Hepatocyte (in vitro differentiated cells): ENCODE results near the gene DNAJB5. TPM values are rescaled to one million over a fixed set of nuclear protein-coding genes. Genes with fewer than 3 reads are reported as not detected.
A peak's percentile ranks its signal among the peaks of the same experiment; 100 is the strongest.

ENCODE experiments used
- DNase-seq: peaks from one replicate; pipeline ENCODE4 v3.0.0-alpha.2; 2016; ENCODE audit warnings: low spot score
- H2AFZ ChIP-seq: fragments of 200-600 bp; sonication (generic); 2 replicates; pipeline ENCODE4 v1.6.0; 2016; ENCODE audit warnings: antibody characterized with exemption, mild to moderate bottlenecking
- H3K27ac ChIP-seq: fragments of 200-600 bp; sonication (generic); 2 replicates; pipeline ENCODE4 v1.5.1; 2016; ENCODE audit warnings: mild to moderate bottlenecking
- H3K27me3 ChIP-seq: fragments of 200-600 bp; sonication (generic); 2 replicates; pipeline ENCODE4 v1.6.1; 2016
- H3K36me3 ChIP-seq: fragments of 200-600 bp; sonication (generic); replicated peaks from 2 replicates; pipeline ENCODE4 v1.5.1; 2016; ENCODE audit warnings: low read depth; ENCODE audit not compliant: insufficient read depth
- H3K4me1 ChIP-seq: fragments of 200-600 bp; sonication (generic); 2 replicates; pipeline ENCODE4 v1.5.1; 2016; ENCODE audit warnings: mild to moderate bottlenecking, moderate library complexity; ENCODE audit not compliant: insufficient read depth
- H3K4me2 ChIP-seq: fragments of 200-600 bp; sonication (generic); 2 replicates; pipeline ENCODE4 v1.6.0; 2016
- H3K4me3 ChIP-seq: fragments of 200-600 bp; sonication (generic); 2 replicates; pipeline ENCODE4 v1.5.1; 2016; ENCODE audit warnings: mild to moderate bottlenecking
- H3K79me2 ChIP-seq: fragments of 200-600 bp; sonication (generic); 2 replicates; pipeline ENCODE4 v1.6.0; 2017; ENCODE audit warnings: mild to moderate bottlenecking
- H3K9me2 ChIP-seq: fragments of 200-600 bp; sonication (generic); replicated peaks from 2 replicates; pipeline ENCODE4 v1.6.0; 2017; ENCODE audit warnings: mild to moderate bottlenecking; ENCODE audit not compliant: insufficient read depth
- H3K9me3 ChIP-seq: fragments of 200-600 bp; sonication (generic); 2 replicates; pipeline ENCODE4 v1.5.1; 2016; ENCODE audit warnings: low read depth, mild to moderate bottlenecking
- H4K20me1 ChIP-seq: fragments of 200-600 bp; sonication (generic); 2 replicates; pipeline ENCODE4 v1.6.0; 2016; ENCODE audit warnings: mild to moderate bottlenecking; ENCODE audit not compliant: insufficient read depth, poor library complexity, severe bottlenecking
- CTCF ChIP-seq: fragments of 200-600 bp; sonication (generic); IDR thresholded peaks from 2 replicates; pipeline ENCODE4 v1.5.1; 2016; ENCODE audit warnings: antibody characterized with exemption, mild to moderate bottlenecking; ENCODE audit not compliant: poor library complexity
- EZH2 ChIP-seq: fragments of 200-600 bp; sonication (generic); IDR thresholded peaks from 2 replicates; pipeline ENCODE4 v1.6.1; 2016; ENCODE audit warnings: antibody characterized with exemption, mild to moderate bottlenecking, borderline replicate concordance
- EZH2phosphoT487 ChIP-seq: fragments of 200-600 bp; sonication (generic); IDR thresholded peaks from one replicate; pipeline ENCODE4 v1.6.1; 2018; ENCODE audit warnings: antibody characterized with exemption, mild to moderate bottlenecking, low read depth, moderate library complexity; ENCODE audit not compliant: unreplicated experiment, severe bottlenecking
- whole genome bisulfite sequencing: methylation state at CpG from one replicate; pipeline ENCODE4 v1.1.6; 2016; ENCODE audit warnings: low lambda C conversion rate; ENCODE audit errors: missing lambda C conversion rate; 5-methylcytosine and 5-hydroxymethylcytosine counted together
- polyA plus RNA-seq: library from polyadenylated mRNA; unstranded; fragments of >200 nt; fragmentation: Nextera tagmentation; extraction: Ambion mirVana; gene quantifications from 2 replicates; pipeline ENCODE4 v1.2.1, GENCODE V29; 2016
- total RNA-seq: library from RNA; depleted of rRNA; stranded (reverse); fragments of >200 nt; gene quantifications from 2 replicates; pipeline ENCODE4 v1.2.3, GENCODE V29; 2014

Gene DNAJB5
- total and polyA plus RNA-seq, 2 experiments from 2014 or later, result 7.0 to 7.6 TPM

- Histone ChIP-seq H3K36me3 (no peaks in the 10 kb centered on the region), H3K9me2 (no peaks in the 10 kb centered on the region), H3K4me3 (no peak overlapping the region), H2AFZ (no peak overlapping the region), H3K4me2 (no peak overlapping the region), H3K27ac (no peak overlapping the region), H4K20me1 (no peaks in the 10 kb centered on the region), H3K27me3 (no peaks in the 10 kb centered on the region), H3K79me2 (no peaks in the 10 kb centered on the region), H3K4me1 (no peaks in the 10 kb centered on the region), H3K9me3 (no peaks in the 10 kb centered on the region)
- no peak for TF ChIP-seq EZH2phosphoT487
- TF ChIP-seq EZH2, result no peak
- no peak for TF ChIP-seq CTCF
- WGBS, result 93% methylated on average over 2 of the region's 2 CpGs
- no peak for DNase-seq
These were observed 43.6 kb downstream of the DNAJB5 start for GRCh38 chr9:35033101-35033500.

GRCh38 chr9:35035851-35036701, 46.5 kb downstream of the DNAJB5 start:
- no peaks in the 10 kb centered on the region for H4K20me1 ChIP-seq
- no peak overlapping the region for H3K4me3 ChIP-seq
- no peaks in the 10 kb centered on the region for H3K4me1 ChIP-seq
- no peaks in the 10 kb centered on the region for H3K79me2 ChIP-seq
- WGBS, result 87% methylated on average over 48 of the region's 48 CpGs
- H3K9me2 ChIP-seq, result no peaks in the 10 kb centered on the region
- H3K4me2 ChIP-seq, result no peak overlapping the region
- no peak for TF ChIP-seq EZH2phosphoT487
- TF ChIP-seq CTCF, result no peak
- no peaks in the 10 kb centered on the region for H3K9me3 ChIP-seq
- no peaks in the 10 kb centered on the region for H3K36me3 ChIP-seq
- H3K27ac ChIP-seq, result no peak overlapping the region
- no peak for DNase-seq
- H2AFZ ChIP-seq, result no peak overlapping the region
- no peaks in the 10 kb centered on the region for H3K27me3 ChIP-seq

GRCh38 chr9:35042081-35042604, 52.6 kb downstream of the DNAJB5 start:
- Histone ChIP-seq H3K4me3 (no peak overlapping the region), H3K27me3 (no peaks in the 10 kb centered on the region), H3K9me3 (no peaks in the 10 kb centered on the region), H3K4me2 (no peak overlapping the region), H3K4me1 (no peaks in the 10 kb centered on the region), H3K9me2 (no peaks in the 10 kb centered on the region), H3K79me2 (no peaks in the 10 kb centered on the region), H3K27ac (no peak overlapping the region), H3K36me3 (no peaks in the 10 kb centered on the region), H2AFZ (no peak overlapping the region), H4K20me1 (no peaks in the 10 kb centered on the region)
- peak; percentile 22 for DNase-seq
- TF ChIP-seq EZH2 (no peak), EZH2phosphoT487 (no peak)
- WGBS, result 93% methylated on average over 3 of the region's 3 CpGs

GRCh38 chr9:35042891-35043545, 53.5 kb downstream of the DNAJB5 start:
- Histone ChIP-seq H3K9me2 (no peaks in the 10 kb centered on the region), H3K27ac (no peak overlapping the region), H3K79me2 (no peaks in the 10 kb centered on the region), H3K9me3 (no peaks in the 10 kb centered on the region), H2AFZ (no peak overlapping the region), H3K27me3 (no peaks in the 10 kb centered on the region), H3K4me3 (no peak overlapping the region), H3K4me1 (no peaks in the 10 kb centered on the region), H3K4me2 (no peak overlapping the region), H4K20me1 (no peaks in the 10 kb centered on the region), H3K36me3 (no peaks in the 10 kb centered on the region)
- 97% methylated on average over 6 of the region's 6 CpGs for WGBS
- DNase-seq, result no peak
- no peak for TF ChIP-seq EZH2phosphoT487
- TF ChIP-seq EZH2, result no peak
- TF ChIP-seq CTCF, result no peak
